ENCODE results near the gene IFT57. TPM values are rescaled to one million over a fixed set of nuclear protein-coding genes. Genes with fewer than 3 reads are reported as not detected.

The IFT57 gene
- total and polyA plus RNA-seq, 2 experiments from 2014 or later = 28.6 to 49.0 TPM

DNA sequence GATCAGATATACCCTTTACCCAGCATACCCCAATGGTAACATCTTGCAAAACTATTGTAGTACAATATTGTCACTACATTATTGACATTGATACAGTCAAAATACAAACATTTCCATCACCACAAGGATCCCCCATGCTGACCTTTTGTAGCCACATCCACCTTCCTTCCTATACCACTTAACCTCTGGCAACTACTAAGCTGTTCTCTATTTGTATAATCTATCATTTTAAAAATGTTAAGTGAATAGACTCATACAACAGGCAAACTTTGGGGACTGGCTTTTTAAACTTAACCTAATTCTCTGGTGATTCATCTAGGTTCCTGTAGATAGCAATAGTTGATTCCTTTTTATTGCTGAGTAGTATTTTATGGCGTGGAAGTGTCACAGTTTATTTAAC, 29.6 kb upstream of the IFT57 start (continued):
- TF ChIP-seq, protein P1, sequence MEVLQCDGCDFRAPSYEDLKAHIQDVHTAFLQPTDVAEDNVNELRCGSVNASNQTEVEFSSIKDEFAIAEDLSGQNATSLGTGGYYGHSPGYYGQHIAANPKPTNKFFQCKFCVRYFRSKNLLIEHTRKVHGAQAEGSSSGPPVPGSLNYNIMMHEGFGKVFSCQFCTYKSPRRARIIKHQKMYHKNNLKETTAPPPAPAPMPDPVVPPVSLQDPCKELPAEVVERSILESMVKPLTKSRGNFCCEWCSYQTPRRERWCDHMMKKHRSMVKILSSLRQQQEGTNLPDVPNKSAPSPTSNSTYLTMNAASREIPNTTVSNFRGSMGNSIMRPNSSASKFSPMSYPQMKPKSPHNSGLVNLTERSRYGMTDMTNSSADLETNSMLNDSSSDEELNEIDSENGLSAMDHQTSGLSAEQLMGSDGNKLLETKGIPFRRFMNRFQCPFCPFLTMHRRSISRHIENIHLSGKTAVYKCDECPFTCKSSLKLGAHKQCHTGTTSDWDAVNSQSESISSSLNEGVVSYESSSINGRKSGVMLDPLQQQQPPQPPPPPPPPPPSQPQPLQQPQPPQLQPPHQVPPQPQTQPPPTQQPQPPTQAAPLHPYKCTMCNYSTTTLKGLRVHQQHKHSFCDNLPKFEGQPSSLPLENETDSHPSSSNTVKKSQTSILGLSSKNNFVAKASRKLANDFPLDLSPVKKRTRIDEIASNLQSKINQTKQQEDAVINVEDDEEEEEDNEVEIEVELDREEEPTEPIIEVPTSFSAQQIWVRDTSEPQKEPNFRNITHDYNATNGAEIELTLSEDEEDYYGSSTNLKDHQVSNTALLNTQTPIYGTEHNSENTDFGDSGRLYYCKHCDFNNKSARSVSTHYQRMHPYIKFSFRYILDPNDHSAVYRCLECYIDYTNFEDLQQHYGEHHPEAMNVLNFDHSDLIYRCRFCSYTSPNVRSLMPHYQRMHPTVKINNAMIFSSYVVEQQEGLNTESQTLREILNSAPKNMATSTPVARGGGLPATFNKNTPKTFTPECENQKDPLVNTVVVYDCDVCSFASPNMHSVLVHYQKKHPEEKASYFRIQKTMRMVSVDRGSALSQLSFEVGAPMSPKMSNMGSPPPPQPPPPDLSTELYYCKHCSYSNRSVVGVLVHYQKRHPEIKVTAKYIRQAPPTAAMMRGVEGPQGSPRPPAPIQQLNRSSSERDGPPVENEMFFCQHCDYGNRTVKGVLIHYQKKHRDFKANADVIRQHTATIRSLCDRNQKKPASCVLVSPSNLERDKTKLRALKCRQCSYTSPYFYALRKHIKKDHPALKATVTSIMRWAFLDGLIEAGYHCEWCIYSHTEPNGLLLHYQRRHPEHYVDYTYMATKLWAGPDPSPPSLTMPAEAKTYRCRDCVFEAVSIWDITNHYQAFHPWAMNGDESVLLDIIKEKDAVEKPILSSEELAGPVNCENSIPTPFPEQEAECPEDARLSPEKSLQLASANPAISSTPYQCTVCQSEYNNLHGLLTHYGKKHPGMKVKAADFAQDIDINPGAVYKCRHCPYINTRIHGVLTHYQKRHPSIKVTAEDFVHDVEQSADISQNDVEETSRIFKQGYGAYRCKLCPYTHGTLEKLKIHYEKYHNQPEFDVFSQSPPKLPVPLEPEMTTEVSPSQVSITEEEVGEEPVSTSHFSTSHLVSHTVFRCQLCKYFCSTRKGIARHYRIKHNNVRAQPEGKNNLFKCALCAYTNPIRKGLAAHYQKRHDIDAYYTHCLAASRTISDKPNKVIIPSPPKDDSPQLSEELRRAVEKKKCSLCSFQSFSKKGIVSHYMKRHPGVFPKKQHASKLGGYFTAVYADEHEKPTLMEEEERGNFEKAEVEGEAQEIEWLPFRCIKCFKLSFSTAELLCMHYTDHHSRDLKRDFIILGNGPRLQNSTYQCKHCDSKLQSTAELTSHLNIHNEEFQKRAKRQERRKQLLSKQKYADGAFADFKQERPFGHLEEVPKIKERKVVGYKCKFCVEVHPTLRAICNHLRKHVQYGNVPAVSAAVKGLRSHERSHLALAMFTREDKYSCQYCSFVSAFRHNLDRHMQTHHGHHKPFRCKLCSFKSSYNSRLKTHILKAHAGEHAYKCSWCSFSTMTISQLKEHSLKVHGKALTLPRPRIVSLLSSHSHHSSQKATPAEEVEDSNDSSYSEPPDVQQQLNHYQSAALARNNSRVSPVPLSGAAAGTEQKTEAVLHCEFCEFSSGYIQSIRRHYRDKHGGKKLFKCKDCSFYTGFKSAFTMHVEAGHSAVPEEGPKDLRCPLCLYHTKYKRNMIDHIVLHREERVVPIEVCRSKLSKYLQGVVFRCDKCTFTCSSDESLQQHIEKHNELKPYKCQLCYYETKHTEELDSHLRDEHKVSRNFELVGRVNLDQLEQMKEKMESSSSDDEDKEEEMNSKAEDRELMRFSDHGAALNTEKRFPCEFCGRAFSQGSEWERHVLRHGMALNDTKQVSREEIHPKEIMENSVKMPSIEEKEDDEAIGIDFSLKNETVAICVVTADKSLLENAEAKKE (CRISPR knock-in tag; IDR thresholded peaks at IDR 0.05) = no peak
- TF ChIP-seq ZNF331 (CRISPR knock-in tag; IDR thresholded peaks at IDR 0.05; ENCODE audit: low read depth) = no peak
- TF ChIP-seq NANOG (IDR thresholded peaks at IDR 0.05; ENCODE audit: borderline replicate concordance) = no peak
- TF ChIP-seq POLR2AphosphoS5 (IDR thresholded peaks at IDR 0.05; ENCODE audit: low read depth) = no peak
- no peak for TF ChIP-seq STAT1 (IDR thresholded peaks at IDR 0.05; ENCODE audit: unreplicated experiment)
- no peak for TF ChIP-seq CREB1 (CRISPR knock-in tag; IDR thresholded peaks at IDR 0.05; ENCODE audit: low read depth)
- no peak for TF ChIP-seq EZH2 (IDR thresholded peaks at IDR 0.05; ENCODE audit: low read depth, unreplicated experiment)
- no peak for TF ChIP-seq ZNF114 (CRISPR knock-in tag; IDR thresholded peaks at IDR 0.05)

DNA sequence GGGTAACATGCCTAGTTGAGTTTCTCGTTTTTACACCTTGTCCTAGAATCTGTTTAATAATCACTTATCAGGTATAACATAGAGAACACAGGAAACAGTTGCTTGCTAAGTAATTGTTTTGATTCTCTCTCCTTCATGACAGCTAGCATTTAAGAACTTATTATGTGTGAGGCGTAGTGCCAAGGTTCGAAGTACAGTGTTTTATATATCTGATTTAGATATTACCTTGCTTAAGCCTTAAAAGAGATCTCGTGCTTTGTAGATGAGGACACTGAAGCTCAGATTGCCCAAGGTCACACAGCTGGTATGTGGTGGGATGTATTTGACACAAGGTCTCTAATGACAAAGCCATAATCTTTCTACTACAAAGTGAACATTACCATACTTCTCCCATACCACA, 29.0 kb upstream of the IFT57 start:
- Histone ChIP-seq H3K4me3 (no peak overlapping the region), H3F3A (replicated peaks; ENCODE audit: low read depth) (no peaks in the 10 kb centered on the region), H3K9me2 (ENCODE audit: insufficient read depth) (0 out of 2 replicates have a peak, but pooled peaks cover 5% of the 10 kb centered on the region), H3K4me1 (ENCODE audit: insufficient read depth) (no peaks in the 10 kb centered on the region), H4K20me1 (replicated peaks; ENCODE audit: insufficient read depth) (no peaks in the 10 kb centered on the region), H3K79me2 (replicated peaks; ENCODE audit: insufficient read depth) (no peaks in the 10 kb centered on the region), H3K36me3 (ENCODE audit: insufficient read depth) (no peaks in the 10 kb centered on the region), H2AFZ (no peak overlapping the region), H3K4me2 (no peak overlapping the region), H3K27ac (ENCODE audit: low read depth) (no peak overlapping the region), H3K27me3 (ENCODE audit: insufficient read depth) (no peaks in the 10 kb centered on the region)
- TF ChIP-seq NANOG (IDR thresholded peaks at IDR 0.05; ENCODE audit: borderline replicate concordance) (no peak), ETS1 (IDR thresholded peaks at IDR 0.05) (no peak), EZH2phosphoT487 (IDR thresholded peaks at IDR 0.05; ENCODE audit: unreplicated experiment) (no peak), ZNF114 (CRISPR knock-in tag; IDR thresholded peaks at IDR 0.05) (no peak), ZNF331 (CRISPR knock-in tag; IDR thresholded peaks at IDR 0.05; ENCODE audit: low read depth) (no peak), CREB1 (CRISPR knock-in tag; IDR thresholded peaks at IDR 0.05; ENCODE audit: low read depth) (no peak)
- TF ChIP-seq, protein P2, sequence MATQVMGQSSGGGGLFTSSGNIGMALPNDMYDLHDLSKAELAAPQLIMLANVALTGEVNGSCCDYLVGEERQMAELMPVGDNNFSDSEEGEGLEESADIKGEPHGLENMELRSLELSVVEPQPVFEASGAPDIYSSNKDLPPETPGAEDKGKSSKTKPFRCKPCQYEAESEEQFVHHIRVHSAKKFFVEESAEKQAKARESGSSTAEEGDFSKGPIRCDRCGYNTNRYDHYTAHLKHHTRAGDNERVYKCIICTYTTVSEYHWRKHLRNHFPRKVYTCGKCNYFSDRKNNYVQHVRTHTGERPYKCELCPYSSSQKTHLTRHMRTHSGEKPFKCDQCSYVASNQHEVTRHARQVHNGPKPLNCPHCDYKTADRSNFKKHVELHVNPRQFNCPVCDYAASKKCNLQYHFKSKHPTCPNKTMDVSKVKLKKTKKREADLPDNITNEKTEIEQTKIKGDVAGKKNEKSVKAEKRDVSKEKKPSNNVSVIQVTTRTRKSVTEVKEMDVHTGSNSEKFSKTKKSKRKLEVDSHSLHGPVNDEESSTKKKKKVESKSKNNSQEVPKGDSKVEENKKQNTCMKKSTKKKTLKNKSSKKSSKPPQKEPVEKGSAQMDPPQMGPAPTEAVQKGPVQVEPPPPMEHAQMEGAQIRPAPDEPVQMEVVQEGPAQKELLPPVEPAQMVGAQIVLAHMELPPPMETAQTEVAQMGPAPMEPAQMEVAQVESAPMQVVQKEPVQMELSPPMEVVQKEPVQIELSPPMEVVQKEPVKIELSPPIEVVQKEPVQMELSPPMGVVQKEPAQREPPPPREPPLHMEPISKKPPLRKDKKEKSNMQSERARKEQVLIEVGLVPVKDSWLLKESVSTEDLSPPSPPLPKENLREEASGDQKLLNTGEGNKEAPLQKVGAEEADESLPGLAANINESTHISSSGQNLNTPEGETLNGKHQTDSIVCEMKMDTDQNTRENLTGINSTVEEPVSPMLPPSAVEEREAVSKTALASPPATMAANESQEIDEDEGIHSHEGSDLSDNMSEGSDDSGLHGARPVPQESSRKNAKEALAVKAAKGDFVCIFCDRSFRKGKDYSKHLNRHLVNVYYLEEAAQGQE (IDR thresholded peaks at IDR 0.05; ENCODE audit: unreplicated experiment) = no peak
- TF ChIP-seq, protein P3, sequence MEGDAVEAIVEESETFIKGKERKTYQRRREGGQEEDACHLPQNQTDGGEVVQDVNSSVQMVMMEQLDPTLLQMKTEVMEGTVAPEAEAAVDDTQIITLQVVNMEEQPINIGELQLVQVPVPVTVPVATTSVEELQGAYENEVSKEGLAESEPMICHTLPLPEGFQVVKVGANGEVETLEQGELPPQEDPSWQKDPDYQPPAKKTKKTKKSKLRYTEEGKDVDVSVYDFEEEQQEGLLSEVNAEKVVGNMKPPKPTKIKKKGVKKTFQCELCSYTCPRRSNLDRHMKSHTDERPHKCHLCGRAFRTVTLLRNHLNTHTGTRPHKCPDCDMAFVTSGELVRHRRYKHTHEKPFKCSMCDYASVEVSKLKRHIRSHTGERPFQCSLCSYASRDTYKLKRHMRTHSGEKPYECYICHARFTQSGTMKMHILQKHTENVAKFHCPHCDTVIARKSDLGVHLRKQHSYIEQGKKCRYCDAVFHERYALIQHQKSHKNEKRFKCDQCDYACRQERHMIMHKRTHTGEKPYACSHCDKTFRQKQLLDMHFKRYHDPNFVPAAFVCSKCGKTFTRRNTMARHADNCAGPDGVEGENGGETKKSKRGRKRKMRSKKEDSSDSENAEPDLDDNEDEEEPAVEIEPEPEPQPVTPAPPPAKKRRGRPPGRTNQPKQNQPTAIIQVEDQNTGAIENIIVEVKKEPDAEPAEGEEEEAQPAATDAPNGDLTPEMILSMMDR (conservative IDR thresholded peaks at IDR 0.05; ENCODE audit: low read depth in 2 of 2) = no peak
- ATAC-seq (no peak), DNase-seq (ENCODE audit: low spot score) (no peak)
- H3K27me3 Mint-ChIP-seq (ENCODE audit: insufficient read depth, low read depth, poor library complexity) = no peaks in the 10 kb centered on the region
- H3K4me1 Mint-ChIP-seq = no peaks in the 10 kb centered on the region
- H3K36me3 Mint-ChIP-seq (ENCODE audit: low read depth) = no peaks in the 10 kb centered on the region
- H3K9me3 Mint-ChIP-seq = no peaks in the 10 kb centered on the region
- no peak overlapping the region for H3K27ac Mint-ChIP-seq
- H3K4me3 Mint-ChIP-seq = no peak overlapping the region

Data from GM23338 (cell line).